GM12874 (cell line): ENCODE data around the gene LMAN2L.

Source experiments
- TF ChIP-seq, protein P1 (sequence below): IDR thresholded peaks from 2 replicates; pipeline ENCODE4 v1.5.1; 2011; ENCODE audit warnings: low read depth, mild to moderate bottlenecking, control low read depth, low read length, moderate library complexity; ENCODE audit not compliant: insufficient read depth

LMAN2L gene

GRCh38 chr2:96694816-96695455, 44.9 kb downstream of the LMAN2L start:
- TF ChIP-seq, protein P1, sequence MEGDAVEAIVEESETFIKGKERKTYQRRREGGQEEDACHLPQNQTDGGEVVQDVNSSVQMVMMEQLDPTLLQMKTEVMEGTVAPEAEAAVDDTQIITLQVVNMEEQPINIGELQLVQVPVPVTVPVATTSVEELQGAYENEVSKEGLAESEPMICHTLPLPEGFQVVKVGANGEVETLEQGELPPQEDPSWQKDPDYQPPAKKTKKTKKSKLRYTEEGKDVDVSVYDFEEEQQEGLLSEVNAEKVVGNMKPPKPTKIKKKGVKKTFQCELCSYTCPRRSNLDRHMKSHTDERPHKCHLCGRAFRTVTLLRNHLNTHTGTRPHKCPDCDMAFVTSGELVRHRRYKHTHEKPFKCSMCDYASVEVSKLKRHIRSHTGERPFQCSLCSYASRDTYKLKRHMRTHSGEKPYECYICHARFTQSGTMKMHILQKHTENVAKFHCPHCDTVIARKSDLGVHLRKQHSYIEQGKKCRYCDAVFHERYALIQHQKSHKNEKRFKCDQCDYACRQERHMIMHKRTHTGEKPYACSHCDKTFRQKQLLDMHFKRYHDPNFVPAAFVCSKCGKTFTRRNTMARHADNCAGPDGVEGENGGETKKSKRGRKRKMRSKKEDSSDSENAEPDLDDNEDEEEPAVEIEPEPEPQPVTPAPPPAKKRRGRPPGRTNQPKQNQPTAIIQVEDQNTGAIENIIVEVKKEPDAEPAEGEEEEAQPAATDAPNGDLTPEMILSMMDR = no peak

GRCh38 chr2:96694279-96694678, 45.6 kb downstream of the LMAN2L start:
- TF ChIP-seq, protein P1 = no peak

- TF ChIP-seq, protein P1 = no peak
Observed at GRCh38 chr2:96693286-96694200, 46.3 kb downstream of the LMAN2L start.

DNA sequence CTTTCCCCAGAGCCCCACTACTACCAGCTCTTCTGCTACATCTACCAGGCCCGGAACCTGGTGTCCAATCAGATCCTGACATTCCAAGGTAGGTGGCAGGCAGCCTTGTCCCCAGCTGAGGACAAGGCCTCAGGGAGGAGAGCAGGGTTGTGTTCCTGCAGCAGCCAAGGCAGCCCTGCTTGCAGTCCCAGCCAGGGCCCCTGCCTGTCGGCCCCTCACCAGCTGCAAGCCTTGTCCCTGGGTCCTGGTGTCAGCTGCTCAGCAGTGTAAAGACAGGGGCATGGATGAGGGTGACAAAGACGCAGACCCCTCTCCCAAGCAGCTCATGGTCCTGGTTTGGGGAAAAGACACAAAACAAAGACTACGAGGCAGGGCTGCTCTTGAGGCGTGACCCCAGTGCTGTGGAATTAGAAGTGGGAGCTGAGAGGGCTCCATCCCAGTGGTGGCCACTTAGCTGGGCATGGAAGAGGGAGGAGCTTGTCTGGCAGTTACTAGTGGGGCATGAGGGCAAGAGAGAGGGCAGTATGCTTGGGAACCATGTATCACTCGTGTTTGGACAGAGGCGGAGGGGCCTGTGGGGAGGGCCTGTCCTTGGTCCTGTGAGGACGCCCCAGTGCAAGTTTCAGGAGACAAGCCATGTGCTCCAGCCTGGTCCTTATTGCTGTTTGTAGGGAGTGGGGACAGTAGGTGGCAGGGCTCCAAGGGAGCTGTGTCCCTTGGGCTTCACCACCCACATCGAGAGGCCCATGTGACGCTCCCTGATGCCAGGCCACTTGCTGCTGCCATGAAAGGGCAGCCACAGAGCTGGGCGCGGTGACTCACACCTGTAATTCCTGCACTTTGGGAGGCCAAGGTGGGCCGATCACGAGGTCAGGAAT, 47.5 kb downstream of the LMAN2L start:
- TF ChIP-seq, protein P1 = no peak

DNA sequence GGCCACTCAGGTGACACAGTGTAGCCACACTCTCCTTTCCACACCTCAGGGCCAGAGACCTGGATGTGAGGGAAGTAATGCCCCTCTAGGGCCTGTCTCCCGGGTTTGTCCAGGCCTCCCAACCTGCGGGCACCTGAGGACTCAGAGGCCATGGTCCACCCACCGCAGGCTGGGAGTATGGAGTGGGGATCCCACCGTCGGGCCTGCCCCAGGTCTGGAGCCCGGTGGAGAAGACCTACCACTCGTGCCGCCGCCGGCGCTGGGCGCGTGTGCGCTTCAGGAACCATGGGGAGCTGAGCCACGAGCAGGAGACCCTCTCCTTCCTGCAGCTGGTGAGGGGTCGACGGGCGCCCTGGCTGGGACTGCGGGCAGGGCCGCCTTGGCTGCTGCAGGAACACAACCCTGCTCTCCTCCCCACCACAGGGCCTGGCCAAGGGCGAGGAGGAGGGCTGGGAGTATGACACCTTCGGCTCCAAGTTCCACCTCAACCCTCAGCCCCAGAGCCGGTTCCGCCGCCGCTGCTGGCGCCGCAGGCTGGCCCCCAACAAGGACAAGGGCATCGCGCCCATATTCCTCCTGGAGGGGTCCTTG, 48.7 kb downstream of the LMAN2L start:
- TF ChIP-seq, protein P1 = no peak

GRCh38 chr2:96690306-96691021, 49.4 kb downstream of the LMAN2L start:
- TF ChIP-seq, protein P1 = no peak
